Stimulated activated CD4-positive, alpha-beta T cell treated with anti-CD3 and anti-CD28 coated beads, Interleukin-2, amount 100 ng/mL, for 24 hours (primary cell): ENCODE results near the gene NAE1.
"Not testable (repeated sequence)": the region's sequence is repeated elsewhere in the genome, so short reads cannot be mapped to it uniquely, and the experiment has no call there.

Experiments
- DNase-seq, 2 donors: peaks; one replicate each; pipeline ENCODE4 v3.0.0-alpha.2; 2020

Gene NAE1

GRCh38 chr16:66800856-66801255, 29.9 kb downstream of the NAE1 start:
- no peak for DNase-seq

- DNase-seq, result no peak
Observed at GRCh38 chr16:66798161-66798560, 32.6 kb downstream of the NAE1 start.

GRCh38 chr16:66793984-66794383, 36.8 kb downstream of the NAE1 start:
- not testable (repeated sequence) for DNase-seq

GRCh38 chr16:66790130-66790733, 40.5 kb downstream of the NAE1 start:
- no peak for DNase-seq

- DNase-seq, result no peak
Observed at GRCh38 chr16:66787427-66787826, 43.3 kb downstream of the NAE1 start.

- DNase-seq, result no peak
Observed at GRCh38 chr16:66786551-66786950, 44.2 kb downstream of the NAE1 start.

- DNase-seq, result no peak
Observed at GRCh38 chr16:66776457-66776856, 54.3 kb downstream of the NAE1 start.

GRCh38 chr16:66774981-66775380, 55.8 kb downstream of the NAE1 start:
- no peak for DNase-seq

- no peak for DNase-seq
Observed at GRCh38 chr16:66758086-66758485, 72.7 kb downstream of the NAE1 start.

GRCh38 chr16:66754819-66755218, 76.0 kb downstream of the NAE1 start:
- DNase-seq, result no peak

GRCh38 chr16:66754211-66754610, 76.6 kb downstream of the NAE1 start:
- no peak for DNase-seq

- no peak for DNase-seq
Observed at GRCh38 chr16:66752958-66753357, 77.8 kb downstream of the NAE1 start.
